HFF-Myc (cell line): Measurements from ENCODE around the gene BCAS3.

Experiments used
- DNase-seq: peaks from one replicate; pipeline ENCODE4 v3.0.0-alpha.2; 2011; ENCODE audit warnings: low read depth; ENCODE audit errors: extremely low read depth
- H3K4me3 ChIP-seq: replicated peaks from 2 replicates; pipeline ENCODE4 v1.5.1; 2011; ENCODE audit warnings: low read depth, mild to moderate bottlenecking, control low read depth, low read length
- CTCF ChIP-seq: IDR thresholded peaks from 2 replicates; pipeline ENCODE4 v1.5.1; 2012; ENCODE audit warnings: mild to moderate bottlenecking, low read depth, low read length, control low read depth; ENCODE audit errors: missing control alignments

The BCAS3 gene

DNA sequence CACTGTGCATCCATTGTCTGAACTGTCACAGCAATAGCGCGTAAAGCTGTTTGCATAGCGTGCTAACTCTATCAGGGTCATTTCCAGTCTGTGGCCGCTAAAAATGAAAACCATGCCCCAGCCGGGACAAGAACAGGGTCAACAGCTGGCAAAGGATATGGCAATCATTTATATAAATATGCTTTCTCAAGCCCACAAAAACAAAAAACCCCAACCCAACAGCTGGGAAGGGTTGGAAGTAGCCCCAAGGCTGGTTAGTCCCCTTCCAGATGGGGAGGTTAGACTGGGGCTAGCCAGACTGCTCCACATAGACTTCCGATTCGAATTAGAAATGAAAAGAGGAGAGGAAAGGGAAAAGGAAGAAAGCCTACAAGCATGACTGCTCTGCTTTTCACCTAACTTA is 518.7 kb downstream of the BCAS3 start:
- peak; percentile 45 for DNase-seq

GRCh38 chr17:61196799-61197198 is 519.1 kb downstream of the BCAS3 start:
- TF ChIP-seq CTCF, result no peak
- no peak overlapping the region for H3K4me3 ChIP-seq
- DNase-seq, result no peak

More for the DNA sequence above, 518.7 kb downstream of the BCAS3 start:
- no peak for TF ChIP-seq CTCF
- no peak overlapping the region for H3K4me3 ChIP-seq

- TF ChIP-seq CTCF, result no peak
These were observed 522.0 kb downstream of the BCAS3 start for GRCh38 chr17:61199431-61200338.

DNA sequence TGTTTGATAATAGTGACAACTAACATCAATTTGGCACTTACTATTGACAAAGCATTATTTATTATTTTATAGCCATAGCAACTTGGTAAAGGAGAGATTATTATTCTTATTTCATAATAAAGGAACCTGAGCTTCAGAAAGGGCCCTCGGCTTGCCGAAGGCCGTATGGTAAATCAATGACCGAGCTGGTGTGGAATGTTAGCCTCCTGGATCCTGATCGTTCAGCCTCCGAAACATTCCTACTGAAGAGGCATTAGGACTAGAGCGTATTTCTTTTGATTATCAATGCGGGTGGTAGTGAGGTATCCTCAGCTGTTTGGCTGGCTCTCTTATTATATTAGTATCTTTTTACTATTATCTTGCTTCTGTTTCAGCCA is 522.7 kb downstream of the BCAS3 start:
- TF ChIP-seq CTCF, result no peak
- DNase-seq, result no peak
- H3K4me3 ChIP-seq, result no peak overlapping the region

More at GRCh38 chr17:61199431-61200338, 522.0 kb downstream of the BCAS3 start:
- no peak overlapping the region for H3K4me3 ChIP-seq
- DNase-seq, result no peak

DNA sequence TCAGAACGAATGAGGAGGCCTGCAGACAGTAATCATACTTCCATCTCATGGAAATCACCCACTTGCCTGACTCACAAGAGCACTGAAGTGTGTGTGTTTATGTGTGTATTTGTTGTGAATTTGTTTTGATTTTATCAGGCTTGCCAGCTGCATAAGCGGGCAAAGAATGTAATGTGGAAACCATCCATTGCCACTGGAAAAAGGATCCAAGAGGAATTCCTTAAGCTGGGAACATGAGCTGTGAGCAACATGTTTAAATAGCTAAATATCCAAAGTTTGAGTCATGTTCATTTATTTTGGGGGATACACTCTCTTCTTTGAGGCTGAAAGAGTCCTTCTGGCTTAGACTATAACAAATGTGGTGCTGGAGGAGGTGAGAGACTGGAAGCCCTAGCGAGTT is 523.6 kb downstream of the BCAS3 start:
- DNase-seq, result peak; percentile 73
- H3K4me3 ChIP-seq, result peak overlapping the region; percentile 14
- TF ChIP-seq CTCF, result no peak

DNA sequence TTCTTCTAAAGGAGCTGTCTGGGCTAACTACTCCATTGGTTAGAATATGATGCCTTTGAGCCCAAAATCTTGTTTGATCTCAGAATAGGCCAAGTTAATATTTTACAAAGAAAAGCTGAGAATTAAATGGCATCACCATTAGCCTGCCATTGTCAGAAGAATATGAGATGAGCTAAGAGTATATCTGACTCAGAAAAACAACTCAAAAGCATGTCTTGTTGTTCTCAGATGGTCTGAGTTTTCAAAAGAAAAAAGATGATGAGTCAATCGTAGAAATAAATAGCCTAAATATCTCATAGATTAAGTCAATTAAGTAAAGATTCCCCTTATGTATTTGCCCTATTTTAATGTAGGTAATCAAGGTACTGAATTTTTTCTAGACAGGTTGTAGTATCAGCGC is 524.9 kb downstream of the BCAS3 start:
- no peak overlapping the region for H3K4me3 ChIP-seq
- no peak for TF ChIP-seq CTCF
- DNase-seq, result no peak
